CD8-positive, alpha-beta memory T cell (primary cell): ENCODE data around the gene ANKS3. TPM values are rescaled to one million over a fixed set of nuclear protein-coding genes. Genes with fewer than 3 reads are reported as not detected.

Experiments used
- CTCF ChIA-PET: fragments of 350-600 bp; sonication (Branson Sonifier 250); formaldehyde crosslinking; loops from one replicate; lab custom pipeline; 2021; ENCODE audit warnings: antibody characterized with exemption; lab: Charles Lee
- POLR2A ChIA-PET: fragments of 350-600 bp; sonication (Branson Sonifier 250); formaldehyde crosslinking; loops from one replicate; lab custom pipeline; 2021; ENCODE audit warnings: antibody characterized with exemption; lab: Charles Lee
- DNase-seq, 5 donors: peaks; one replicate each; pipeline versions ENCODE4 v3.0.0 to v3.0.0-alpha.2; 2020 to 2022; ENCODE audit warnings: mixed read lengths in 1 of 5
- H3K27ac ChIP-seq: one replicate; pipeline ENCODE4 v1.7.0; 2013; ENCODE audit warnings: low read depth, mild to moderate bottlenecking, low read length, moderate library complexity
- H3K27me3 ChIP-seq: 2 replicates; pipeline ENCODE4 v1.7.0; 2013; ENCODE audit warnings: low read length, mild to moderate bottlenecking; ENCODE audit not compliant: insufficient read depth, poor library complexity, severe bottlenecking
- H3K36me3 ChIP-seq: 2 replicates; pipeline ENCODE4 v1.7.0; 2013; ENCODE audit warnings: mild to moderate bottlenecking, low read length, moderate library complexity; ENCODE audit not compliant: insufficient read depth
- H3K4me1 ChIP-seq: 2 replicates; pipeline ENCODE4 v1.7.0; 2013; ENCODE audit warnings: mild to moderate bottlenecking, low read length, moderate library complexity; ENCODE audit not compliant: insufficient read depth
- H3K4me3 ChIP-seq: 2 replicates; pipeline ENCODE4 v1.7.0; 2013; ENCODE audit warnings: mild to moderate bottlenecking, low read length
- H3K9me3 ChIP-seq: 2 replicates; pipeline ENCODE4 v1.7.0; 2013; ENCODE audit warnings: mild to moderate bottlenecking, low read length
- H3K27ac Mint-ChIP-seq, 8 donors: one replicate each; pipeline ENCODE4 v1.8.0; 2020 to 2021; ENCODE audit warnings: mixed read lengths in 8 of 8, mild to moderate bottlenecking in 6 of 8, inconsistent platforms in 3 of 8, moderate library complexity in 3 of 8
- H3K27me3 Mint-ChIP-seq, 2 donors: one replicate each; pipeline ENCODE4 v1.8.0; 2020 to 2021; ENCODE audit warnings: mixed read lengths in 2 of 2, mild to moderate bottlenecking in 1 of 2, moderate library complexity in 1 of 2
- H3K36me3 Mint-ChIP-seq, 3 donors: one replicate each; pipeline ENCODE4 v1.8.0; 2020 to 2021; ENCODE audit warnings: mixed read lengths in 3 of 3, inconsistent platforms in 1 of 3, mild to moderate bottlenecking in 1 of 3
- H3K4me1 Mint-ChIP-seq, 3 donors: one replicate each; pipeline ENCODE4 v1.8.0; 2020 to 2021; ENCODE audit warnings: mixed read lengths in 3 of 3, inconsistent platforms in 1 of 3, mild to moderate bottlenecking in 1 of 3
- H3K4me3 Mint-ChIP-seq, 7 donors: one replicate each; pipeline ENCODE4 v1.8.0; 2020 to 2021; ENCODE audit warnings: mixed read lengths in 7 of 7, mild to moderate bottlenecking in 6 of 7, moderate library complexity in 4 of 7, inconsistent platforms in 2 of 7
- H3K9me3 Mint-ChIP-seq, 5 donors: one replicate each; pipeline ENCODE4 v1.8.0; 2020 to 2022; ENCODE audit warnings: mixed read lengths in 5 of 5, mild to moderate bottlenecking in 3 of 5, moderate library complexity in 2 of 5, inconsistent platforms in 1 of 5
- polyA plus RNA-seq: library from polyadenylated mRNA; unstranded; fragments of 300-500 nt; fragmentation: Illumina TruSeq; gene quantifications from one replicate; pipeline ENCODE4 v1.2.3, GENCODE V29; 2021
- total RNA-seq, 2 experiments: library from RNA; stranded (reverse); gene quantifications; one replicate each; pipeline ENCODE4 v1.2.3, GENCODE V29; 2021

ANKS3 gene
- total and polyA plus RNA-seq, 3 experiments from 2014 or later: 4.3 to 18.5 (median 16.9) TPM

DNA sequence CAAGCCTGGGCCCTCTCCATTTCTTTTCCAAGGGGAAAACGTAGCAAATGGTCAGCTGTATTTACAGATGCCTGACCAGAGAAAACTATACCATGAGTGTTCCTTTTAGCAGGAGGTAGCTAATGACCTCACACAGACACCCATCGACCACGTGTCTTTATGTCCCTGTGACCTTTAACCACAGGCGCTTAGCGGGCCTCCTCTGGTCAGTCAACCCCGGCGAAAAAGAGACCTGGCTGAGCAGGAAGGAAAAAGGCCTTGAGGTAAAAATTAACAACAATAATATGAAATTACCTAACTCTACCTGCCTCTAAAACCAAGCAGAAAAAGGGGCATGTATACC lies 31.6 kb downstream of the ANKS3 start:
- H3K36me3 Mint-ChIP-seq: peaks cover 0 to 67% (median 15%) of the 10 kb centered on the region in 3 donors
- H3K4me3 Mint-ChIP-seq: no peak overlapping the region
- ChIA-PET CTCF (no interaction called here), POLR2A (no interaction called here)
- peaks cover 4% of the 10 kb centered on the region for H3K4me1 ChIP-seq
- peaks cover 16% of the 10 kb centered on the region for H3K36me3 ChIP-seq
- H3K27ac ChIP-seq: no peak overlapping the region
- H3K9me3 Mint-ChIP-seq: no peaks in the 10 kb centered on the region
- H3K9me3 ChIP-seq: no peaks in the 10 kb centered on the region
- H3K27ac Mint-ChIP-seq: peak overlapping the region in 1 of 8 donors; percentile 18
- no peaks in the 10 kb centered on the region for H3K27me3 ChIP-seq
- no peak overlapping the region for H3K4me3 ChIP-seq
- peaks cover 0 to 14% (median 7%) of the 10 kb centered on the region in 3 donors for H3K4me1 Mint-ChIP-seq
- H3K27me3 Mint-ChIP-seq: no peaks in the 10 kb centered on the region
- no peak for DNase-seq

DNA sequence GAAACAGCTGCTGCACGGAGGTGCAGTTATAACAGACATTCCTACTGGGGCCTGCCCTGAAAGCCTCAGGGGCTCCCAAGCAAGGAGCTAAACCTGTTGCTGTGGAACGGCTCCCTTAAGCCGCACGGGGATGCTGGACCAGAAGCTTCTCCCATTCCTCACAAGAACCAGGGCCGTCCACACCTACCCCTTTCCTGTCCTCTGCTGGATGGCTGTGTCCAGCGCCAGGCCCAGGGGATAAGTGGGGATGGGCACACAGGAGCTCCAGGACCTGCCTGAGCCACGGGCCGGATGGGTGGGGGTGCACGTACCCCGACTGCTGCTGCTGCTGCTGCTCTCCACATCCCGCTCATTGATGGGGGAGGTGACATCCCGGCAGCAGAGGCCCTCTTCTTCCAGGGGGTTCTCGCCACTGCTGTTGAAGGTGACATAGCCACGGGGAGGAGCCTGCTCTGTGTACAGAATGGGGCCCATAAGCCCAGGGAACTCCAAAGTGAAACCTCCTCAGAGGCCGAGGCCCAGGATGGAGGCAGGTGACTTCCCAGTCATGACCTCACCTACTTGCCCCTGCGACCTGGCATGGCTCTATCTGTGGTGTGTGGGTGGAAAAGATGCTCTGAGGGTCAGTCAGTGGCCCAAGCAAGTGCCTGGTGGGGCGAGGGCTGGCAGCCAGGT lies 32.1 kb downstream of the ANKS3 start:
- Histone ChIP-seq H3K27ac (no peak overlapping the region), H3K4me1 (peaks cover 4% of the 10 kb centered on the region), H3K4me3 (no peak overlapping the region), H3K36me3 (peaks cover 16% of the 10 kb centered on the region), H3K9me3 (no peaks in the 10 kb centered on the region), H3K27me3 (no peaks in the 10 kb centered on the region)
- DNase-seq: peak in 1 of 5 donors; percentile 27
- Mint-ChIP-seq H3K4me1 (peaks cover 0 to 14% (median 7%) of the 10 kb centered on the region in 3 donors), H3K27ac (peak overlapping the region in 2 of 8 donors; percentile 18 to 32), H3K4me3 (no peak overlapping the region), H3K36me3 (peaks cover 0 to 68% (median 13%) of the 10 kb centered on the region in 3 donors), H3K27me3 (no peaks in the 10 kb centered on the region), H3K9me3 (no peaks in the 10 kb centered on the region)
- ChIA-PET POLR2A (interaction anchor here (0.6 kb wide), 1 partner anchor 38 kb away, joined by 5 read pairs; no protein-coding TSS in a partner anchor), CTCF (no interaction called here)

GRCh38 chr16:4700997-4701743 lies 32.9 kb downstream of the ANKS3 start:
- Histone ChIP-seq H3K9me3 (no peaks in the 10 kb centered on the region), H3K27ac (no peak overlapping the region), H3K4me3 (no peak overlapping the region), H3K36me3 (peaks cover 18% of the 10 kb centered on the region), H3K4me1 (peaks cover 4% of the 10 kb centered on the region), H3K27me3 (no peaks in the 10 kb centered on the region)
- Mint-ChIP-seq H3K27ac (no peak overlapping the region), H3K4me1 (peaks cover 0 to 14% (median 7%) of the 10 kb centered on the region in 3 donors), H3K36me3 (peaks cover 0 to 70% (median 9%) of the 10 kb centered on the region in 3 donors), H3K27me3 (no peaks in the 10 kb centered on the region), H3K4me3 (no peak overlapping the region), H3K9me3 (no peaks in the 10 kb centered on the region)
- CTCF ChIA-PET: no interaction called here
- no peak for DNase-seq
- POLR2A ChIA-PET: interaction anchor here (0.6 kb wide), 2 partner anchors 33 to 38 kb away, joined by 3 to 5 read pairs; partner anchors contain the start of genes ANKS3 and DNAAF8

DNA sequence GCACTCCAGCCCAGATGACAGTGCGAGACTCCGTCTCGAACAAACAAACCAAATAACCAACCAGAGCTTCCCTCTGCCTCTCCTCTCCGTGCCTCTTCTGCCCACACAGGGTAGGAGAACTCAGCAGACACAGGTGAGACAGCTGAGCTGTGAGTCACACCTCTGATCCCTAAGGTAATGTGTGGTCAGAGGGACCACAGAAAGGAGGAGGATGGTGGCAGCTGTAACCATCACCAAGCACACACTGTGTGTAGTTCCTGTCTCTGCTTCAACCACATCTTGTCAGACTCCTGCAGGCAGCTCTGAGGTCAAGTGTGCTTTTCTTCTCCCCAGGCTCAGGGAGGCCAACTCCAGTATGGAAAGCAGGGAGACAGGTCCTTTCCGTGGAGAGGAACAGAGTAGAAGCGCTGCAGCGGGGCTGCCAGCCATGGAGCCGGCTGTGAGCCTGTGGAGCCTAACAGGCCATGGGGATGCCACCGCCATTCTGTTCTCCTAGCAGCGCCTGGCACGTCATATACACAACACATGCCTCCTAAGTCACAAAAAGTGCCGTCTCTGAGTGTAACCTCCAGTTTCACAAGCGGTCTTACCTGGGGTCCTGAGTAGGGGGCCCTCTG lies 33.6 kb downstream of the ANKS3 start:
- no peaks in the 10 kb centered on the region for H3K9me3 Mint-ChIP-seq
- Histone ChIP-seq H3K27ac (no peak overlapping the region), H3K36me3 (peaks cover 22% of the 10 kb centered on the region), H3K4me1 (peaks cover 7% of the 10 kb centered on the region), H3K9me3 (no peaks in the 10 kb centered on the region), H3K4me3 (no peak overlapping the region), H3K27me3 (no peaks in the 10 kb centered on the region)
- H3K36me3 Mint-ChIP-seq: peaks cover 0 to 75% (median 9%) of the 10 kb centered on the region in 3 donors
- H3K27me3 Mint-ChIP-seq: no peaks in the 10 kb centered on the region
- H3K4me1 Mint-ChIP-seq: peaks cover 1 to 16% (median 7%) of the 10 kb centered on the region in 3 donors
- CTCF ChIA-PET: no interaction called here
- POLR2A ChIA-PET: interaction anchor here (0.6 kb wide), 1 partner anchor 34 kb away, joined by 3 read pairs; the partner anchor contains the start of genes ANKS3 and DNAAF8
- peak overlapping the region in 1 of 7 donors; percentile 82 for H3K4me3 Mint-ChIP-seq
- peak overlapping the region in 3 of 8 donors; percentile 17 to 70 (median 29) for H3K27ac Mint-ChIP-seq
- peak in 2 of 5 donors; percentile 38 to 67 for DNase-seq

- H3K4me1 Mint-ChIP-seq: peaks cover 6 to 25% (median 7%) of the 10 kb centered on the region in 3 donors
- ChIA-PET POLR2A (no interaction called here), CTCF (no interaction called here)
- peaks cover 20% of the 10 kb centered on the region for H3K4me1 ChIP-seq
- H3K36me3 ChIP-seq: peaks cover 30% of the 10 kb centered on the region
- peaks cover 0 to 69% (median 6%) of the 10 kb centered on the region in 3 donors for H3K36me3 Mint-ChIP-seq
- H3K4me3 Mint-ChIP-seq: peak overlapping the region in 1 of 7 donors; percentile 82
- peaks cover 0 to 4% of the 10 kb centered on the region in 2 donors for H3K27me3 Mint-ChIP-seq
- no peaks in the 10 kb centered on the region for H3K27me3 ChIP-seq
- H3K9me3 Mint-ChIP-seq: no peaks in the 10 kb centered on the region
- H3K27ac Mint-ChIP-seq: peak overlapping the region in 2 of 8 donors; percentile 29 to 70
- peak in 1 of 5 donors; percentile 42 for DNase-seq
- H3K4me3 ChIP-seq: no peak overlapping the region
- H3K27ac ChIP-seq: no peak overlapping the region
- no peaks in the 10 kb centered on the region for H3K9me3 ChIP-seq
These were observed 35.0 kb downstream of the ANKS3 start for GRCh38 chr16:4699046-4699556.

DNA sequence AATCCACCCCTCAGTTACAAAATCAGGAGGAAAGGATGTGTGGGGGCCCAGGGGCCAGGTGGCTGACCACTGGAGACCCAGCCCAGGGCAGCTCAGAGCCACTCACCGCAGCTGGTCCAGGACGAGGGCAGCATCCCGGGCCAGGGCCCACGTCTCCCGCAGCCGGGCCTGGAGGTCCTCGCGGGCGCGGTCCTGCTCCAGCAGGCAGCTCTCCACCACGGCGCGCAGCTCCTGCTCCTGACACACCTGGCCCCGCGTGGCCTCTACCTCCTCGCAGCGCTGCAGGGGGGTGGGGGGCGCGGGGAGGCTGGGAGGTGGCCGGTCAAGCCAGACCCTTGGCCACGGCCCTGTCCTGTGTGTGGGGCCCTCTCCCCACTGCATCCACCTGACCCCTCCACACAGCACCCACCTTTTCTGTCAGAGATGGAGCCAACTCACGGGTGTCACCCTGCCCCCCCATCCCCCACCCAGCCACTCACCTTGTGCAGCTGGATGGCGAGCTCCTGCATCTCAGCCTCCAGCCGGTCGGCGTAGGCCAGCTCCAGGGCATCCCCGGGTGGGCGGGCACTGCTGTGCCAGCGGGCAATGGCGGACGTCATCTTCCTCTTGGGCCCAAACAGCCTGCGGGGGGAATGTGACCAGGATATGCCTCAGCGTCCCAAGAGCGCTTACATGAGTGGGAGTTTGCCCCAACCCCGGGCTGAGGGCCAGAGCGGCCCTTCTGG lies 35.6 kb downstream of the ANKS3 start:
- ChIA-PET CTCF (no interaction called here), POLR2A (no interaction called here)
- DNase-seq: peak in 1 of 5 donors; percentile 43
- H3K4me1 Mint-ChIP-seq: peaks cover 6 to 27% (median 7%) of the 10 kb centered on the region in 3 donors
- H3K9me3 ChIP-seq: no peaks in the 10 kb centered on the region
- peaks cover 0 to 67% (median 6%) of the 10 kb centered on the region in 3 donors for H3K36me3 Mint-ChIP-seq
- no peaks in the 10 kb centered on the region for H3K27me3 ChIP-seq
- no peaks in the 10 kb centered on the region for H3K9me3 Mint-ChIP-seq
- H3K27me3 Mint-ChIP-seq: peaks cover 0 to 4% of the 10 kb centered on the region in 2 donors
- peaks cover 30% of the 10 kb centered on the region for H3K36me3 ChIP-seq
- no peak overlapping the region for H3K4me3 Mint-ChIP-seq
- no peak overlapping the region for H3K4me3 ChIP-seq
- H3K27ac ChIP-seq: no peak overlapping the region
- peaks cover 20% of the 10 kb centered on the region for H3K4me1 ChIP-seq
- no peak overlapping the region for H3K27ac Mint-ChIP-seq

- peaks cover 7 to 32% (median 8%) of the 10 kb centered on the region in 3 donors for H3K4me1 Mint-ChIP-seq
- Histone ChIP-seq H3K27me3 (no peaks in the 10 kb centered on the region), H3K4me1 (peaks cover 22% of the 10 kb centered on the region), H3K4me3 (no peak overlapping the region), H3K27ac (no peak overlapping the region), H3K36me3 (peaks cover 30% of the 10 kb centered on the region), H3K9me3 (no peaks in the 10 kb centered on the region)
- H3K9me3 Mint-ChIP-seq: no peaks in the 10 kb centered on the region
- no peak overlapping the region for H3K27ac Mint-ChIP-seq
- H3K27me3 Mint-ChIP-seq: peaks cover 0 to 4% of the 10 kb centered on the region in 2 donors
- peak in 1 of 5 donors; percentile 45 for DNase-seq
- ChIA-PET POLR2A (no interaction called here), CTCF (no interaction called here)
- no peak overlapping the region for H3K4me3 Mint-ChIP-seq
- peaks cover 0 to 67% (median 6%) of the 10 kb centered on the region in 3 donors for H3K36me3 Mint-ChIP-seq
These were observed 36.2 kb downstream of the ANKS3 start for GRCh38 chr16:4697848-4698291.
